DND-41 (cell line): ENCODE results near the gene TMEM270.

Source experiments
- EZH2 ChIP-seq: IDR thresholded peaks from 3 replicates; pipeline ENCODE4 v1.6.1; 2012; ENCODE audit warnings: borderline replicate concordance, low read depth, mild to moderate bottlenecking, moderate library complexity, low read length, inconsistent platforms; ENCODE audit not compliant: severe bottlenecking
- TF ChIP-seq, protein P1 (sequence below): IDR thresholded peaks from 2 replicates; pipeline ENCODE4 v1.5.1; 2012; ENCODE audit warnings: borderline replicate concordance, low read length, moderate library complexity, mild to moderate bottlenecking; ENCODE audit not compliant: poor library complexity, severe bottlenecking; ENCODE audit errors: extremely low read depth

GRCh38 chr7:73856941-73857340, 4.0 kb upstream of the TMEM270 start:
- no peak for TF ChIP-seq EZH2
- TF ChIP-seq, protein P1, sequence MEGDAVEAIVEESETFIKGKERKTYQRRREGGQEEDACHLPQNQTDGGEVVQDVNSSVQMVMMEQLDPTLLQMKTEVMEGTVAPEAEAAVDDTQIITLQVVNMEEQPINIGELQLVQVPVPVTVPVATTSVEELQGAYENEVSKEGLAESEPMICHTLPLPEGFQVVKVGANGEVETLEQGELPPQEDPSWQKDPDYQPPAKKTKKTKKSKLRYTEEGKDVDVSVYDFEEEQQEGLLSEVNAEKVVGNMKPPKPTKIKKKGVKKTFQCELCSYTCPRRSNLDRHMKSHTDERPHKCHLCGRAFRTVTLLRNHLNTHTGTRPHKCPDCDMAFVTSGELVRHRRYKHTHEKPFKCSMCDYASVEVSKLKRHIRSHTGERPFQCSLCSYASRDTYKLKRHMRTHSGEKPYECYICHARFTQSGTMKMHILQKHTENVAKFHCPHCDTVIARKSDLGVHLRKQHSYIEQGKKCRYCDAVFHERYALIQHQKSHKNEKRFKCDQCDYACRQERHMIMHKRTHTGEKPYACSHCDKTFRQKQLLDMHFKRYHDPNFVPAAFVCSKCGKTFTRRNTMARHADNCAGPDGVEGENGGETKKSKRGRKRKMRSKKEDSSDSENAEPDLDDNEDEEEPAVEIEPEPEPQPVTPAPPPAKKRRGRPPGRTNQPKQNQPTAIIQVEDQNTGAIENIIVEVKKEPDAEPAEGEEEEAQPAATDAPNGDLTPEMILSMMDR = no peak
